Body of pancreas (tissue), 4 donors: ENCODE data around the gene CDCA4. TPM values are rescaled to one million over a fixed set of nuclear protein-coding genes. Genes with fewer than 3 reads are reported as not detected.

Experiments
- ATAC-seq: fragments of 150-250 bp; one replicate; pipeline ENCODE4 v1.9.1; 2016
- DNase-seq, 4 donors: peaks; one replicate each; pipeline ENCODE4 v3.0.0-alpha.2; 2019
- H3K27ac ChIP-seq, 4 donors: fragments of 200-600 bp; sonication (generic); 1 replicate in 3 of 4; 2 replicates in 1 of 4; pipeline versions ENCODE4 v1.5.1 to v1.6.1; 2016 to 2019; ENCODE audit warnings: mild to moderate bottlenecking in 1 of 4, mixed read lengths in 1 of 4, moderate library complexity in 1 of 4
- H3K27me3 ChIP-seq, 2 donors: fragments of 200-600 bp; sonication (generic); one replicate each; pipeline ENCODE4 v1.6.0; 2016; ENCODE audit warnings: mild to moderate bottlenecking in 1 of 2
- H3K36me3 ChIP-seq, 2 donors: fragments of 200-600 bp; sonication (generic); replicated peaks in 1 of 2; 2 replicates each; pipeline ENCODE4 v1.5.1; 2016; ENCODE audit warnings: low read depth in 2 of 2; ENCODE audit not compliant: insufficient read depth in 1 of 2
- H3K4me1 ChIP-seq: fragments of 200-600 bp; sonication (generic); one replicate; pipeline ENCODE4 v1.6.0; 2016
- H3K4me3 ChIP-seq, 2 donors: fragments of 200-600 bp; sonication (generic); 1 replicate in 1 of 2; 2 replicates in 1 of 2; pipeline ENCODE4 v1.5.1; 2016 to 2019
- H3K9me3 ChIP-seq, 3 donors: fragments of 200-600 bp; sonication (generic); 1 replicate in 2 of 3; 2 replicates in 1 of 3; pipeline ENCODE4 v1.5.1; 2016
- POLR2A ChIP-seq, 3 donors: fragments of 450-650 bp; IDR thresholded peaks; one replicate each; pipeline ENCODE4 v1.6.1; 2016; ENCODE audit warnings: antibody characterized with exemption in 3 of 3, mild to moderate bottlenecking in 2 of 3
- WGBS, 2 donors: methylation state at CpG; one replicate each; pipeline ENCODE4 v1.1.5; 2017; 5-methylcytosine and 5-hydroxymethylcytosine counted together
- intact Hi-C: fragments of 100-400 bp; cut with DNase I; formaldehyde crosslinking; loops from one replicate; pipeline ENCODE4 v1.15.1; 2023
- total RNA-seq, 2 donors: library from RNA; depleted of rRNA; stranded (reverse); fragments of >200 nt; gene quantifications; one replicate each; pipeline ENCODE4 v1.1.0, GENCODE V29; 2016
- TF ChIP-seq, protein P1 (sequence below), 7 experiments: fragments of 450-650 bp in 4 of 7; fragments of 200-600 bp in 3 of 7; sonication (generic) in 3 of 7; IDR thresholded peaks; one replicate each; pipeline ENCODE4 v1.5.1; 2016 to 2019; ENCODE audit warnings: antibody characterized with exemption in 7 of 7

Gene CDCA4
- total RNA-seq, 2 donors from 2014 or later, result 2.6 to 4.7 TPM

DNA sequence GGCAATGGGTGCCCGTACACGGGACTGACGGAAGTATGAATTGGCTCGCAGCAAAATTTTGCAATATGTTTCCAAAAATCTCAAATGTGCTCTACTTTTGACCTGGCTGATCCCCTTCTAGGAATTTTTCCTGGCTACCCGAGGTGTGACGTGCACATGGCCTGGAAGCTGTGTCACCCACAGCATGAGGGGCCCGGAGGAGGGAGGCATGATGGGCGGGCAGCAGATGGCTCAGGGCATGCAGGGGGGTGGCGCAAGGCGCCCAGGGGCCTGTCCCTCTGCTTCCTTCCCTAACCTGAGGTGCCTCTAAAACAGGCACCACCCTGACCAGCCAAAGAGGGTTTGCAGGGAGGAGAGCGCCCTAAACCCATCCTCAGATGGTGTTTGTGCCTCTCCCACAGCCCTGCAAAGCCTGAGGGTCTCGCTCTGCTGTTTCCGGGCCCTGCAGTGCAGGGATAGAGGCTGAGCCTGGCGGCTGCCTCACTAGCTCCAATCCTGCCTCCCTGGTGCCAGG lies 37.7 kb upstream of the CDCA4 start:
- no peak for TF ChIP-seq POLR2A (IDR thresholded peaks at IDR 0.05)
- TF ChIP-seq, protein P1, sequence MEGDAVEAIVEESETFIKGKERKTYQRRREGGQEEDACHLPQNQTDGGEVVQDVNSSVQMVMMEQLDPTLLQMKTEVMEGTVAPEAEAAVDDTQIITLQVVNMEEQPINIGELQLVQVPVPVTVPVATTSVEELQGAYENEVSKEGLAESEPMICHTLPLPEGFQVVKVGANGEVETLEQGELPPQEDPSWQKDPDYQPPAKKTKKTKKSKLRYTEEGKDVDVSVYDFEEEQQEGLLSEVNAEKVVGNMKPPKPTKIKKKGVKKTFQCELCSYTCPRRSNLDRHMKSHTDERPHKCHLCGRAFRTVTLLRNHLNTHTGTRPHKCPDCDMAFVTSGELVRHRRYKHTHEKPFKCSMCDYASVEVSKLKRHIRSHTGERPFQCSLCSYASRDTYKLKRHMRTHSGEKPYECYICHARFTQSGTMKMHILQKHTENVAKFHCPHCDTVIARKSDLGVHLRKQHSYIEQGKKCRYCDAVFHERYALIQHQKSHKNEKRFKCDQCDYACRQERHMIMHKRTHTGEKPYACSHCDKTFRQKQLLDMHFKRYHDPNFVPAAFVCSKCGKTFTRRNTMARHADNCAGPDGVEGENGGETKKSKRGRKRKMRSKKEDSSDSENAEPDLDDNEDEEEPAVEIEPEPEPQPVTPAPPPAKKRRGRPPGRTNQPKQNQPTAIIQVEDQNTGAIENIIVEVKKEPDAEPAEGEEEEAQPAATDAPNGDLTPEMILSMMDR (IDR thresholded peaks at IDR 0.05), result no peak
- DNase-seq (no peak), ATAC-seq (no peak)
- no peaks in the 10 kb centered on the region for H3K36me3 ChIP-seq
- H3K4me3 ChIP-seq, result no peak overlapping the region
- no peak overlapping the region for H3K27ac ChIP-seq
- peaks cover 13% of the 10 kb centered on the region for H3K4me1 ChIP-seq
- no peaks in the 10 kb centered on the region for H3K27me3 ChIP-seq
- 89 to 92% methylated on average over 14 of the region's 14 CpGs for WGBS, 2 donors
- intact Hi-C loops, result no loop called here
- H3K9me3 ChIP-seq, result no peaks in the 10 kb centered on the region

DNA sequence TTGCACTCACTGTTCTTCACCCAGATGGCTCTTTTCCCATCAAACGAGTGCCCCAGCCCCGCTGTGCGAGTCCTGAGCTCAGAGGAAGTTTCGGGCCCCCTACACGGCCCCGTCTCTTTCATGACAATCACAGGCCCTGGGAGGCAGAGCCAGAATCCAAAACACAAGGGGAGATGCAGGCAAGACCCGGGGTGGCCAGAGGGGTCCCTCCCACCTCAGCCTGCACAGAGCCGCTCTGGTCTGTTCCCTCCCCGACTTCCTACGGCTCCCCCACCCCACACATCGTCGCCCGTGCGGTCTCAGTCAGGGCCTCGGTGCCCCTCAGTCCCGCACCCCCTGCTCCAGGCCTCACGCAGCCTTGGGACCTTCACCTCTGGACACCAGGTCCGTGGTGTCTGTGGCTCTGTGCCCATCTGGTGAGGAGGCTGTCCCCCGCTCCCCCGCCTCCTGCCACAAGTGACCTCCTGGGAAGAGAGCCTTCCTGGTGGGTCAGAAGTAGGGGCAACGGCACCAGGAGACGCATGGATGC lies 35.5 kb upstream of the CDCA4 start:
- Histone ChIP-seq H3K27me3 (no peaks in the 10 kb centered on the region), H3K36me3 (no peaks in the 10 kb centered on the region), H3K4me3 (no peak overlapping the region), H3K4me1 (peaks cover 17% of the 10 kb centered on the region), H3K9me3 (no peaks in the 10 kb centered on the region), H3K27ac (no peak overlapping the region)
- intact Hi-C loops, result no loop called here
- ATAC-seq (no peak), DNase-seq (no peak)
- no peak for TF ChIP-seq POLR2A (IDR thresholded peaks at IDR 0.05)
- TF ChIP-seq, protein P1 (IDR thresholded peaks at IDR 0.05), result no peak
- WGBS, 2 donors, result 71 to 77% methylated on average over 6 to 22 of the region's 22 CpGs

DNA sequence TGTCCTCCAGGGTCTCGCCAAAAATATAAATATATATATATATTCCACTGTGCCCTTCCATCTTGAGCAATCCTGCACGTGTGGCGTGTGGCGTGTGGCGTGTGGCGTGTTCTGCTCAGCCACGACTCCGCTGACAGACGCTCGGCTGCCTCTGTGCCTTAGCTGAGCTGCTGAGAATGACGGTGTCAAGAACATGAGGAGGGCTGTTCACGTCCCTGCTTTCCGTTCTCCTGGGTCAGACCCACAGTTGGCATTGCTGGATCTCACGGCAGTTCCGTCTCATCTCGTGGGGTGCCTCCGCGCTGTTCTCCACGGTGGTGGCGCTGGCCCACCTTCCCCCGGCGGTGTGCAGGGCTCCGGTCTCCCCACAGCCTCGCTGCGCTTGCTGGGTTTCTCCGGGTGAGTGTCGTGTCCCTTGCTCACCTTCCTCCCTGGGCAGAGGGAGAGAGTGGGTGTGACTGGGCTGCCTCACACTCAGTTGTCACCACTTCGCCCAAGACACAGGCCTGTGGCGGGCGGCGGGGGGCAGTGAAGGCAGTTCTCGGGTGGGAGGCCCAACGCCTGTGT lies 34.9 kb upstream of the CDCA4 start:
- intact Hi-C loops, result no loop called here
- Histone ChIP-seq H3K27ac (no peak overlapping the region), H3K4me3 (no peak overlapping the region), H3K36me3 (no peaks in the 10 kb centered on the region), H3K9me3 (no peaks in the 10 kb centered on the region), H3K27me3 (no peaks in the 10 kb centered on the region), H3K4me1 (peaks cover 22% of the 10 kb centered on the region)
- DNase-seq (no peak), ATAC-seq (no peak)
- 66 to 75% methylated on average over 29 to 33 of the region's 33 CpGs for WGBS, 2 donors
- TF ChIP-seq, protein P1 (IDR thresholded peaks at IDR 0.05), result no peak
- TF ChIP-seq POLR2A (IDR thresholded peaks at IDR 0.05), result no peak

DNA sequence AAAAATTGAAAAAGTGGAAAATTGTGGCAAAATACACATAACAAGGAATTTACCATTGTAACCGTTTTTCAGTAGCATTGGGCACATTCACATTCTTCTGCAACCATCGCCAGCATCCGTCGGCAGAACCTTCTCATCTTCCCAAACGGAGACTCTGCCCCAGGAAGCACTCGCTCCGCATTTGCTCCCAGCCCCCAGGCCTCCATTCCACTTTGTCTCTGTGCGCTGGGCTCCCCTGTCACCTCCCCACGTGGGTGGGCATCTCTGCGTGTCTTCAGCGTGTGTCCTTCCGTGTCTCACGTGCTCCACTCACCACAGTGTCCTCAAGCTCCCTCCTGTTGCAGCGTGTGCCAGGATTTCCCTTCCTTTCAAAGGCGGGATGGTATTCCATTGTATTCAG lies 34.5 kb upstream of the CDCA4 start:
- peaks cover 27% of the 10 kb centered on the region for H3K4me1 ChIP-seq
- DNase-seq, result no peak
- intact Hi-C loops, result no loop called here
- no peaks in the 10 kb centered on the region for H3K27me3 ChIP-seq
- H3K27ac ChIP-seq, result no peak overlapping the region
- H3K36me3 ChIP-seq, result no peaks in the 10 kb centered on the region
- no peak overlapping the region for H3K4me3 ChIP-seq
- ATAC-seq, result no peak
- WGBS, 2 donors, result 77 to 78% methylated on average over 15 of the region's 15 CpGs
- H3K9me3 ChIP-seq, result no peaks in the 10 kb centered on the region
- TF ChIP-seq, protein P1 (IDR thresholded peaks at IDR 0.05), result no peak
- no peak for TF ChIP-seq POLR2A (IDR thresholded peaks at IDR 0.05)

DNA sequence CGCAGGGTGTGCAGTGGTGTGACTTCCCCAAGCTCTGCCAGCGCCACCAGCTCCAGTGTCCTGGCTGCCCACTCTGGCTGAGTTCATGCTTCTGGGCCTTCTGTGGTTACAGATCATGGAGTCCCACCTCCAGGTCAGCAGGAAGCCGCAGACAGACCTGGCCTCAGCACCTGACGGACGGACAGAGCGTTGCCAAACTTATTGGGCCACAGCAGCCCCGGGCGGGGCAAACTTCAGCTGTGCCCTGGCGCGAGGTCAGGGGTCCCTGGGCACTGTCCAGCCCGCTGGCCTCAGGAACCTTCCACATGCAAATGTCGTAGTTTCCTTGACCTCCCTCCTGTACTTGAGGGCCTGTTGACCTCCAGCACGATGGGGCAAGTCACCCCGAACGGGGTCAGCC lies 33.1 kb upstream of the CDCA4 start:
- Histone ChIP-seq H3K36me3 (no peaks in the 10 kb centered on the region), H3K4me1 (peaks cover 22% of the 10 kb centered on the region), H3K27ac (no peak overlapping the region), H3K9me3 (no peaks in the 10 kb centered on the region), H3K27me3 (no peaks in the 10 kb centered on the region), H3K4me3 (no peak overlapping the region)
- 87 to 89% methylated on average over 13 to 15 of the region's 15 CpGs for WGBS, 2 donors
- ATAC-seq (no peak), DNase-seq (no peak)
- intact Hi-C loops, result no loop called here
- no peak for TF ChIP-seq POLR2A (IDR thresholded peaks at IDR 0.05)
- TF ChIP-seq, protein P1 (IDR thresholded peaks at IDR 0.05), result no peak
